CD4-positive, alpha-beta T cell (primary cell): ENCODE data around the gene XBP1. TPM values are rescaled to one million over a fixed set of nuclear protein-coding genes. Genes with fewer than 3 reads are reported as not detected.
"Not testable (repeated sequence)": the region's sequence is repeated elsewhere in the genome, so short reads cannot be mapped to it uniquely, and the experiment has no call there.

Experiments
- ATAC-seq: fragments of 200-7000 bp; cut with Tn5 transposase; one replicate; pipeline ENCODE4 v1.10.0; 2022; ENCODE audit warnings: mild to moderate bottlenecking; ENCODE audit not compliant: poor library complexity
- CTCF ChIA-PET: fragments of 350-600 bp; sonication (Branson Sonifier 250); formaldehyde crosslinking; loops from one replicate; lab custom pipeline; 2021; ENCODE audit warnings: antibody characterized with exemption, inconsistent platforms; lab: Charles Lee
- POLR2A ChIA-PET: fragments of 350-600 bp; sonication (Branson Sonifier 250); formaldehyde crosslinking; loops from one replicate; lab custom pipeline; 2021; ENCODE audit warnings: antibody characterized with exemption, inconsistent platforms; lab: Charles Lee
- DNase-seq, 14 experiments: peaks; one replicate each; pipeline ENCODE4 v3.0.0-alpha.2; 2013 to 2020; ENCODE audit warnings: mixed read lengths in 2 of 14
- H3K27ac ChIP-seq, 2 donors: one replicate each; pipeline versions ENCODE4 v1.5.1 to v1.7.0; 2013; ENCODE audit warnings: low read length in 2 of 2, low read depth in 1 of 2, mild to moderate bottlenecking in 1 of 2
- H3K27me3 ChIP-seq, 2 experiments: 1 replicate in 1 of 2; 2 replicates in 1 of 2; pipeline versions ENCODE4 v1.6.1 to v1.7.0; 2013; ENCODE audit warnings: low read length in 2 of 2, control low read depth in 1 of 2, mild to moderate bottlenecking in 1 of 2, moderate library complexity in 1 of 2; ENCODE audit not compliant: insufficient read depth in 2 of 2, control insufficient read depth in 1 of 2
- H3K36me3 ChIP-seq: one replicate; pipeline ENCODE4 v1.6.1; 2013; ENCODE audit warnings: low read length, control low read depth; ENCODE audit not compliant: insufficient read depth
- H3K4me1 ChIP-seq: one replicate; pipeline ENCODE4 v1.6.1; 2013; ENCODE audit warnings: low read length, control low read depth; ENCODE audit not compliant: insufficient read depth
- H3K4me3 ChIP-seq: one replicate; pipeline ENCODE4 v1.5.1; 2013; ENCODE audit warnings: mild to moderate bottlenecking, low read length, moderate library complexity
- H3K9me3 ChIP-seq, 2 experiments: 1 replicate in 1 of 2; 2 replicates in 1 of 2; pipeline versions ENCODE4 v1.6.1 to v1.7.0; 2013; ENCODE audit warnings: low read length in 2 of 2, mild to moderate bottlenecking in 2 of 2, control low read depth in 1 of 2, moderate library complexity in 1 of 2; ENCODE audit not compliant: control insufficient read depth in 1 of 2, insufficient read depth in 1 of 2
- H3K27ac Mint-ChIP-seq: one replicate; pipeline ENCODE4 v1.8.0; 2020; ENCODE audit warnings: mixed read lengths
- H3K27me3 Mint-ChIP-seq: one replicate; pipeline ENCODE4 v1.8.0; 2021; ENCODE audit warnings: mixed read lengths
- H3K36me3 Mint-ChIP-seq: one replicate; pipeline ENCODE4 v1.8.0; 2021; ENCODE audit warnings: low read depth, mixed read lengths
- H3K4me1 Mint-ChIP-seq: one replicate; pipeline ENCODE4 v1.8.0; 2021; ENCODE audit warnings: low read depth, mixed read lengths
- H3K4me3 Mint-ChIP-seq: one replicate; pipeline ENCODE4 v1.8.0; 2020; ENCODE audit warnings: mild to moderate bottlenecking, mixed read lengths
- H3K9me3 Mint-ChIP-seq: one replicate; pipeline ENCODE4 v1.8.0; 2020; ENCODE audit warnings: mixed read lengths
- intact Hi-C, 2 experiments: fragments of 100-400 bp; cut with DNase I in 1 of 2; cut with micrococcal nuclease in 1 of 2; formaldehyde crosslinking; loops; one replicate each; pipeline versions ENCODE4 v1.15.1 to v1.9.0; 2023 to 2025; cut with DNase I, micrococcal nuclease
- total RNA-seq, 174 experiments: library from RNA in 2 of 174; stranded (reverse) in 2 of 174; gene quantifications; one replicate each; pipeline ENCODE4 v1.2.3 and lab custom pipeline; 2021 to 2026
- TF ChIP-seq, protein P1 (sequence below): fragments of 200-600 bp; IDR thresholded peaks from one replicate; pipeline ENCODE4 v1.8.0; 2022; ENCODE audit warnings: antibody characterized with exemption, mild to moderate bottlenecking

Gene XBP1
- total RNA-seq, 2 experiments from 2014 or later = 180 to 190 TPM

DNA sequence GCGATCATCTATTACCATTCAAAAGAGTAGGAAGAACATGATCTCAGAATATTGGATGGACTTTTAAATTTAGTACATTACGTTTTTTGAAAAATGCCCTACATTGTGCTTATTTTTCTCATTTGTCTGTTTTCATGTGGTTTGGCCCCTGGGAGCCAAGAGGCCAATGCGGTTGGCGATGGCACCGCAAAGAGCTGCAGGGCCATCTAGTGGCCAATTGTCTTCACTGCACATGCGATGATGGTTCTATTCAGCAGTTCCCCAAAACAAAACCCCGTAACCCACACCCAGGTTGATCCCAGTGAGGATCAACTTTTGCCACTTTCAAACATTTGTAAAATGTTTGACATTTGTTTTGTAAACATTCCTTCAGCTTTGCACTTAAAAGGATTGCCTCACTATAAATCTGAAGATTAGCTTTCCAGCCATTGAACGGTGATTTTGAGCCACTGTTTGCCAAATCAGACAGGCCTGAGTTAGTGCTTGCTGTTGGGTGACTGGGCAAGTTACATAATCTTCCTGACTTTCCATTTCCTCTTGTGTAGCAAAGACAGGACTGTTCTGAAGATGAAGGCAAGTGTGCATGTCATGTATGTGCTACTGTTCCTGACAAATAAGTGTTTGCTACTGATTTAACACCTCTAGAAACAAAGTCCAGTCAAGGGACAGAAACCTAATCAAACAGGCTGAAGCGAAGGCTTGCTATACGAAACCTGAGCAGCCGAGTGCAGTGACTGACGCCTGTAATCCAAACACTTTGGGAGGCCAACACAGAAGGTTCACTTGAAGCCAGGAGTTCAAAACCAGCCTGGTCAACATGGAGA is 29.2 kb upstream of the XBP1 start:
- POLR2A ChIA-PET = interaction anchor here (0.5 to 3.7 kb wide), 6 partner anchors 19 to 229 kb away, joined by 3 to 25 read pairs (median 8); partner anchors contain the start of gene XBP1
- H3K4me3 Mint-ChIP-seq = peak overlapping the region; percentile 22

DNA sequence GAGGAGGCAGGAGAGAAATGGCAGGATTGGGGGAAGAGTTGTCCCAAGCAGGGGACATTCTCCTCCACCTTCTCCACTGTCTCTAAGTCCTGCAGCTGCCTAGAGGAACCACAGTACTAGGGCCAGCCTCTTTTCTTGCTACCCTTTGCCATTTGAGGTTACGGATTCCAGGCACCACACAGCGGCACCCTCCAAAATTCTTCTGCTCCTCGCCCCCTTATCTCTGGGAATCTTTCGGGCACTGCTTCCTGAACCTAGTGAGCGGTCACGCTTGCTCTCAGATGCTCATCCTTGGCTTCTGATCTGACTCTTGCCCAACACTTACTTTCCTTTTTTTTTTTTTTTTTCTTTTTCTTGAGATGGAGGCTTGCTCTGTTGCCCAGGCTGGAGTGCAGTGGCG is 26.6 kb upstream of the XBP1 start:
- H3K4me3 ChIP-seq = no peak overlapping the region
- H3K9me3 ChIP-seq = no peaks in the 10 kb centered on the region
- Mint-ChIP-seq H3K27me3 (no peaks in the 10 kb centered on the region), H3K4me3 (no peak overlapping the region), H3K4me1 (peaks cover 34% of the 10 kb centered on the region), H3K36me3 (peaks cover 4% of the 10 kb centered on the region), H3K9me3 (no peaks in the 10 kb centered on the region), H3K27ac (no peak overlapping the region)
- no peaks in the 10 kb centered on the region for H3K36me3 ChIP-seq
- POLR2A ChIA-PET = interaction anchor here (0.6 kb wide), 1 partner anchor 211 kb away, joined by 3 read pairs; no protein-coding TSS in a partner anchor
- TF ChIP-seq, protein P1, sequence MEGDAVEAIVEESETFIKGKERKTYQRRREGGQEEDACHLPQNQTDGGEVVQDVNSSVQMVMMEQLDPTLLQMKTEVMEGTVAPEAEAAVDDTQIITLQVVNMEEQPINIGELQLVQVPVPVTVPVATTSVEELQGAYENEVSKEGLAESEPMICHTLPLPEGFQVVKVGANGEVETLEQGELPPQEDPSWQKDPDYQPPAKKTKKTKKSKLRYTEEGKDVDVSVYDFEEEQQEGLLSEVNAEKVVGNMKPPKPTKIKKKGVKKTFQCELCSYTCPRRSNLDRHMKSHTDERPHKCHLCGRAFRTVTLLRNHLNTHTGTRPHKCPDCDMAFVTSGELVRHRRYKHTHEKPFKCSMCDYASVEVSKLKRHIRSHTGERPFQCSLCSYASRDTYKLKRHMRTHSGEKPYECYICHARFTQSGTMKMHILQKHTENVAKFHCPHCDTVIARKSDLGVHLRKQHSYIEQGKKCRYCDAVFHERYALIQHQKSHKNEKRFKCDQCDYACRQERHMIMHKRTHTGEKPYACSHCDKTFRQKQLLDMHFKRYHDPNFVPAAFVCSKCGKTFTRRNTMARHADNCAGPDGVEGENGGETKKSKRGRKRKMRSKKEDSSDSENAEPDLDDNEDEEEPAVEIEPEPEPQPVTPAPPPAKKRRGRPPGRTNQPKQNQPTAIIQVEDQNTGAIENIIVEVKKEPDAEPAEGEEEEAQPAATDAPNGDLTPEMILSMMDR = no peak
- DNase-seq = no peak
- CTCF ChIA-PET = interaction anchor here (3.9 kb wide), 1 partner anchor 37 kb away, joined by 42 read pairs; no protein-coding TSS in a partner anchor
- ATAC-seq = no peak
- no peak overlapping the region for H3K27ac ChIP-seq
- intact Hi-C loops = no loop called here
- H3K27me3 ChIP-seq = no peaks in the 10 kb centered on the region
- peaks cover 27% of the 10 kb centered on the region for H3K4me1 ChIP-seq

More for the DNA sequence above, 29.2 kb upstream of the XBP1 start:
- H3K9me3 Mint-ChIP-seq = no peaks in the 10 kb centered on the region
- CTCF ChIA-PET = interaction anchor here (0.8 to 3.9 kb wide), 18 partner anchors 9 to 233 kb away, joined by 3 to 42 read pairs (median 5); partner anchors contain the start of genes CCDC117 and XBP1
- TF ChIP-seq, protein P1 = peak; percentile 100
- peaks cover 8% of the 10 kb centered on the region for H3K4me1 ChIP-seq
- H3K27me3 ChIP-seq = no peaks in the 10 kb centered on the region
- H3K36me3 Mint-ChIP-seq = peaks cover 9% of the 10 kb centered on the region
- DNase-seq = peak; percentile 56 to 88 (median 70)
- H3K27ac Mint-ChIP-seq = no peak overlapping the region
- no peak overlapping the region for H3K4me3 ChIP-seq
- intact Hi-C loops = loop anchor here (1.0 to 10.0 kb wide), 4 partner anchors 39 to 805 kb away; partner anchors contain the start of gene HSCB (in 1 of the 2)
- no peaks in the 10 kb centered on the region for H3K9me3 ChIP-seq
- H3K36me3 ChIP-seq = no peaks in the 10 kb centered on the region
- H3K27ac ChIP-seq = no peak overlapping the region
- ATAC-seq = peak; percentile 87
- H3K4me1 Mint-ChIP-seq = peaks cover 17% of the 10 kb centered on the region
- no peaks in the 10 kb centered on the region for H3K27me3 Mint-ChIP-seq

DNA sequence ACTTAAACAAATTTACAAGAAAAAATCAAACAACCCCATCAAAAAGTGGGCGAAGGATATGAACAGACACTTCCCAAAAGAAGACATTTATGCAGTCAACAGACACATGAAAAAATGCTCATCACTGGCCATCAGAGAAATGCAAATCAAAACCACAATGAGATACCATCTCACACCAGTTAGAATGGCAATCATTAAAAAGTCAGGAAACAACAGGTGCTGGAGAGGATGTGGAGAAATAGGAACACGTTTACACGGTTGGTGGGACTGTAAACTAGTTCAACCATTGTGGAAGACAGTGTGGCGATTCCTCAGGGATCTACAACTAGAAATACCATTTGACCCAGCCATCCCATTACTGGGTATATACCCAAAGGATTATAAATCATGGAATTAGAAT is 26.1 kb upstream of the XBP1 start:
- H3K36me3 Mint-ChIP-seq, H3K9me3 ChIP-seq, H3K4me3 ChIP-seq, intact Hi-C loops, ATAC-seq, H3K9me3 Mint-ChIP-seq, H3K27me3 Mint-ChIP-seq, DNase-seq, CTCF ChIA-PET, H3K27me3 ChIP-seq, H3K27ac Mint-ChIP-seq, POLR2A ChIA-PET, H3K4me3 Mint-ChIP-seq, H3K36me3 ChIP-seq, H3K27ac ChIP-seq: not testable (repeated sequence)
- H3K4me1 Mint-ChIP-seq = peaks cover 39% of the 10 kb centered on the region
- H3K4me1 ChIP-seq = peaks cover 32% of the 10 kb centered on the region

DNA sequence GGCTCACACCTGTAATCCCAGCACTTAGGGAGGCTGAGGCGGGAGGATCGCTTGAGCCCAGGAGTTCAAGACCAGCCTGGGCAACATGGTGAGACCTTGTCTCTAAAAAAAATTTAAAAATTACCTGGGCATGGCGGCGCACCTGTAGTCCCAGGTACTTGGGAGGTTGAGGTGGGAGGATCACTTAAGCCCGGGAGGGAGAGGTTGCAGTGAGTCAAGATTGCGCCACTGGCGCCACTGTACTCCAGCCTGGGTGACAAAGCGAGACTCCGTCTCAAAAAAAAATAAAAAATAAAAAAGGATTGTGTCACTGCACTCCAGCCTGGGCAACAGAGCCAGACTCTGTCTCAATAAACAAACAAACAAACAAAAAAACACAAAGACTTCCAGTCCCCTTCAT is 24.1 kb upstream of the XBP1 start:
- H3K4me3 Mint-ChIP-seq = not testable (repeated sequence)

More for the DNA sequence above, 24.1 kb upstream of the XBP1 start:
- H3K27me3 Mint-ChIP-seq, H3K27ac ChIP-seq, intact Hi-C loops, CTCF ChIA-PET, H3K27me3 ChIP-seq, H3K36me3 ChIP-seq, DNase-seq, POLR2A ChIA-PET, H3K27ac Mint-ChIP-seq, H3K9me3 ChIP-seq, H3K4me3 ChIP-seq, H3K9me3 Mint-ChIP-seq, H3K36me3 Mint-ChIP-seq, ATAC-seq: not testable (repeated sequence)
- peaks cover 45% of the 10 kb centered on the region for H3K4me1 Mint-ChIP-seq
- H3K4me1 ChIP-seq = peaks cover 39% of the 10 kb centered on the region
